ENCODE data around the gene FXR2.
"Not testable (repeated sequence)": the region's sequence is repeated elsewhere in the genome, so short reads cannot be mapped to it uniquely, and the experiment has no call there.

The FXR2 gene

GRCh38 chr17:7618608-7619007 is 3.9 kb upstream of the FXR2 start:
- no peak for TF ChIP-seq CTCF (IDR thresholded peaks at IDR 0.05; ENCODE audit: low read length, missing control alignments)
- H3K4me3 ChIP-seq (replicated peaks; ENCODE audit: low read depth, low read length) = no peak overlapping the region
- no peak for DNase-seq (ENCODE audit: low read depth)

- TF ChIP-seq CTCF (IDR thresholded peaks at IDR 0.05; ENCODE audit: low read length, missing control alignments) = no peak
- H3K4me3 ChIP-seq (replicated peaks; ENCODE audit: low read depth, low read length) = peak overlapping the region; percentile 49
- no peak for DNase-seq (ENCODE audit: low read depth)
Measured at GRCh38 chr17:7615265-7615747, 609 bp upstream of the FXR2 start.

GRCh38 chr17:7613769-7614424 is 800 bp downstream of the FXR2 start:
- no peak for DNase-seq (ENCODE audit: low read depth)
- peak overlapping the region; percentile 87 for H3K4me3 ChIP-seq (replicated peaks; ENCODE audit: low read depth, low read length)
- no peak for TF ChIP-seq CTCF (IDR thresholded peaks at IDR 0.05; ENCODE audit: low read length, missing control alignments)

- no peak overlapping the region for H3K4me3 ChIP-seq (replicated peaks; ENCODE audit: low read depth, low read length)
- no peak for TF ChIP-seq CTCF (IDR thresholded peaks at IDR 0.05; ENCODE audit: low read length, missing control alignments)
- DNase-seq (ENCODE audit: low read depth) = peak; percentile 34
Measured at GRCh38 chr17:7612294-7612640, 2.4 kb downstream of the FXR2 start.

GRCh38 chr17:7611635-7612293 is 2.9 kb downstream of the FXR2 start:
- DNase-seq (ENCODE audit: low read depth) = no peak
- H3K4me3 ChIP-seq (replicated peaks; ENCODE audit: low read depth, low read length) = no peak overlapping the region
- no peak for TF ChIP-seq CTCF (IDR thresholded peaks at IDR 0.05; ENCODE audit: low read length, missing control alignments)

GRCh38 chr17:7610641-7611040 is 4.1 kb downstream of the FXR2 start:
- no peak for TF ChIP-seq CTCF (IDR thresholded peaks at IDR 0.05; ENCODE audit: low read length, missing control alignments)

GRCh38 chr17:7606280-7606679 is 8.4 kb downstream of the FXR2 start:
- no peak for TF ChIP-seq CTCF (IDR thresholded peaks at IDR 0.05; ENCODE audit: low read length, missing control alignments)
- no peak overlapping the region for H3K4me3 ChIP-seq (replicated peaks; ENCODE audit: low read depth, low read length)
- no peak for DNase-seq (ENCODE audit: low read depth)

More at GRCh38 chr17:7610641-7611040, 4.1 kb downstream of the FXR2 start:
- no peak overlapping the region for H3K4me3 ChIP-seq (replicated peaks; ENCODE audit: low read depth, low read length)
- DNase-seq (ENCODE audit: low read depth) = no peak

GRCh38 chr17:7597561-7597960 is 17.1 kb downstream of the FXR2 start:
- not testable (repeated sequence) for H3K4me3 ChIP-seq (replicated peaks; ENCODE audit: low read depth, low read length); DNase-seq (ENCODE audit: low read depth)
